Measurements from ENCODE around the gene ZNF629.
A peak's percentile ranks its signal among the peaks of the same experiment; 100 is the strongest.

Gene ZNF629

GRCh38 chr16:30778549-30779244, 8.3 kb downstream of the ZNF629 start:
- TF ChIP-seq SIN3A (IDR thresholded peaks at IDR 0.05; ENCODE audit: borderline replicate concordance, insufficient read depth, low read length) (no peak), TAF1 (IDR thresholded peaks at IDR 0.05; ENCODE audit: borderline replicate concordance, insufficient read depth, low read length) (no peak), FOXP2 (optimal IDR thresholded peaks at IDR 0.05; ENCODE audit: borderline replicate concordance, extremely low read depth, extremely low read length, insufficient read depth) (no peak), REST (IDR thresholded peaks at IDR 0.05; ENCODE audit: insufficient read depth in 1 of 2, low read depth in 2 of 2, low read length in 2 of 2) (no peak), POLR2AphosphoS5 (IDR thresholded peaks at IDR 0.05; ENCODE audit: low read depth, low read length) (no peak)

- TF ChIP-seq SIN3A (IDR thresholded peaks at IDR 0.05; ENCODE audit: borderline replicate concordance, insufficient read depth, low read length), result no peak
- TF ChIP-seq TAF1 (IDR thresholded peaks at IDR 0.05; ENCODE audit: borderline replicate concordance, insufficient read depth, low read length), result no peak
- TF ChIP-seq REST (IDR thresholded peaks at IDR 0.05; ENCODE audit: insufficient read depth in 1 of 2, low read depth in 2 of 2, low read length in 2 of 2), result no peak
- TF ChIP-seq FOXP2 (optimal IDR thresholded peaks at IDR 0.05; ENCODE audit: borderline replicate concordance, extremely low read depth, extremely low read length, insufficient read depth), result no peak
- no peak for TF ChIP-seq POLR2AphosphoS5 (IDR thresholded peaks at IDR 0.05; ENCODE audit: low read depth, low read length)
These were observed 9.3 kb downstream of the ZNF629 start for GRCh38 chr16:30777591-30778297.

DNA sequence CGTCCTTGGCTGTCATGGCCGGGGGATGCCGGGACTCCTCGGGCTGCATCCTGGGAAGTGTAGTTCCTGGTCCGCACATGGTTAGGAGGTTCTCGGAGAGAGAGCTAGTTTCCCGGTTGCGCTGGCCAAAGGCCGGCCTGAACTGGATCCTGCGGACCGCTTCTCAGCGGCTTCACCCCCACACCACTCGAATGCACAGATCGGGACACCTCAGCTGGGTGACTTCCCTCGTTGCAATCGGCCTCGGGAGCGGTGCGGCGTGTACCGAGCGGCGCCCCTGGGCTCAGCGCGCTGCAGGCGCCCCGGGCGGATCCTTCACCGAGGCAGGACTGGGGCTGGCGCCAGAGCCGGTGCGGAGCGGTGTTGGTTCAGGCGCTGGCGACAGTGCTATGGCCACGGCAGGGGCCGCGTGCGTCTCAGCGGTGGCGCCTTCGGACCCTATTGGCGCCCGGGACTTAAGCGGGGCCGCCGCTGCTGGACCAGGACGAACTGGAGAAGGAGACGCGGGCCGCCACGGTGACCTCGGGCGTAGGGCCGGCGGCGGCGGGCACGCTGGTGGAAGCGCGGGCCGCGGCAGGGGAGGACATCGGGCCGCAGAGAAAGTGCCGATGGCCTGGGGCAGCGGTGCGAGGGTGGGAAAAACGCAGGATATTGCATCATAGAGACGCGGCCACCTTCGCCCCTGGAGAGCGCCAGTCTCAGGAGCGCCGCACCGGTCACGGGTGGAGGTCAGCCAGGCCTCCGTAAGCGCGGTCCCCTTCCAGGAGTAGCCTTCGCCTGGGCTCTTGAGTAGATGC, 11.4 kb downstream of the ZNF629 start:
- TF ChIP-seq POLR2AphosphoS5 (IDR thresholded peaks at IDR 0.05; ENCODE audit: low read depth, low read length) (peak; percentile 85), TAF1 (IDR thresholded peaks at IDR 0.05; ENCODE audit: borderline replicate concordance, insufficient read depth, low read length) (peak; percentile 93), FOXP2 (optimal IDR thresholded peaks at IDR 0.05; ENCODE audit: borderline replicate concordance, extremely low read depth, extremely low read length, insufficient read depth) (peak; percentile 78), SIN3A (IDR thresholded peaks at IDR 0.05; ENCODE audit: borderline replicate concordance, insufficient read depth, low read length) (0 out of 2 replicates have a peak, but pooled peaks have one; percentile 75), REST (IDR thresholded peaks at IDR 0.05; ENCODE audit: insufficient read depth in 1 of 2, low read depth in 2 of 2, low read length in 2 of 2) (no peak)

DNA sequence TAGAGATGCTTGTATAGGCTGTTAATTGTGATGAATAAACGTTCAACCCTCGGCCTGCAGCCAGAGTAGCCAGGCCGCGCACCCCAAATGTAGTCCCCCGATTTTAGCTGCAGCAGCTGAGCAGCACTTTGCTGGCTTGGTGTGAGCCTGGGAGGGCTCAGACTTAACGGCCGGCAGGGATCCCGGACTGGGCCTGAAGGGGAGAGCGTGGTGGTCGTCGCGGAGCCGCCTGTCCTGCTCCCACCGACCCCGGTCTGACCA, 11.9 kb downstream of the ZNF629 start:
- TF ChIP-seq FOXP2 (optimal IDR thresholded peaks at IDR 0.05; ENCODE audit: borderline replicate concordance, extremely low read depth, extremely low read length, insufficient read depth), result no peak
- TF ChIP-seq POLR2AphosphoS5 (IDR thresholded peaks at IDR 0.05; ENCODE audit: low read depth, low read length), result no peak
- no peak for TF ChIP-seq TAF1 (IDR thresholded peaks at IDR 0.05; ENCODE audit: borderline replicate concordance, insufficient read depth, low read length)
- TF ChIP-seq SIN3A (IDR thresholded peaks at IDR 0.05; ENCODE audit: borderline replicate concordance, insufficient read depth, low read length), result no peak; the same call in 1 of the 2 replicates

GRCh38 chr16:30774367-30775130, 12.5 kb downstream of the ZNF629 start:
- TF ChIP-seq TAF1 (IDR thresholded peaks at IDR 0.05; ENCODE audit: borderline replicate concordance, insufficient read depth, low read length) (no peak), POLR2AphosphoS5 (IDR thresholded peaks at IDR 0.05; ENCODE audit: low read depth, low read length) (no peak; the same call in 1 of the 2 replicates), REST (IDR thresholded peaks at IDR 0.05; ENCODE audit: insufficient read depth in 1 of 2, low read depth in 2 of 2, low read length in 2 of 2) (no peak), FOXP2 (optimal IDR thresholded peaks at IDR 0.05; ENCODE audit: borderline replicate concordance, extremely low read depth, extremely low read length, insufficient read depth) (no peak), SIN3A (IDR thresholded peaks at IDR 0.05; ENCODE audit: borderline replicate concordance, insufficient read depth, low read length) (no peak)

Data from PFSK-1 (cell line).